Choroid plexus epithelial cell (primary cell): ENCODE data around the gene KIAA1328.

ENCODE experiments used
- DNase-seq: peaks from one replicate; pipeline ENCODE4 v3.0.0-alpha.2; 2010; ENCODE audit warnings: low read depth
- H3K4me3 ChIP-seq: 2 replicates; pipeline ENCODE4 v1.5.1; 2011; ENCODE audit warnings: low read depth, mild to moderate bottlenecking, control low read depth, low read length, moderate library complexity
- TF ChIP-seq, protein P1 (sequence below): conservative IDR thresholded peaks from 2 replicates; pipeline ENCODE4 v1.5.1; 2011; ENCODE audit warnings: low read depth, mild to moderate bottlenecking, control low read depth, inconsistent platforms, low read length, moderate library complexity

The KIAA1328 gene

DNA sequence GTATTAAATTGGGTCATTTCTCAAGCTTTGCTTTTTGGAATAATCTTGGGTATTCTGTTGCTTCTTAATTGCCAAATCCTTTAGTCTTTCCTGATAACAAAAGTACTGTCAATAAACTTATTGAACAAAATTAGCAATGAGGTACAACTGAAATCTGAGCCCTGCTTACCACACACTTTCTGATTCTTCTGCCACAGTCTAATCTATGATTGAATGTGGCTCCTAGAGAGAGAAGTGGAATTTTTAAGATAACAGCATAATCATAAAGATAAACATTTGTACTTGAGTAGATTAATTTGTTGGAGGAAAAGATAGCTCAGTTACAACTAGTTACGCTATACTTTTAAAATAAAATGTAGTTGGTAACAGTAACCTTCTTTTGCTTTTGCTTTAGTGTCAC is 381.9 kb downstream of the KIAA1328 start:
- no peak overlapping the region for H3K4me3 ChIP-seq
- DNase-seq: no peak
- TF ChIP-seq, protein P1, sequence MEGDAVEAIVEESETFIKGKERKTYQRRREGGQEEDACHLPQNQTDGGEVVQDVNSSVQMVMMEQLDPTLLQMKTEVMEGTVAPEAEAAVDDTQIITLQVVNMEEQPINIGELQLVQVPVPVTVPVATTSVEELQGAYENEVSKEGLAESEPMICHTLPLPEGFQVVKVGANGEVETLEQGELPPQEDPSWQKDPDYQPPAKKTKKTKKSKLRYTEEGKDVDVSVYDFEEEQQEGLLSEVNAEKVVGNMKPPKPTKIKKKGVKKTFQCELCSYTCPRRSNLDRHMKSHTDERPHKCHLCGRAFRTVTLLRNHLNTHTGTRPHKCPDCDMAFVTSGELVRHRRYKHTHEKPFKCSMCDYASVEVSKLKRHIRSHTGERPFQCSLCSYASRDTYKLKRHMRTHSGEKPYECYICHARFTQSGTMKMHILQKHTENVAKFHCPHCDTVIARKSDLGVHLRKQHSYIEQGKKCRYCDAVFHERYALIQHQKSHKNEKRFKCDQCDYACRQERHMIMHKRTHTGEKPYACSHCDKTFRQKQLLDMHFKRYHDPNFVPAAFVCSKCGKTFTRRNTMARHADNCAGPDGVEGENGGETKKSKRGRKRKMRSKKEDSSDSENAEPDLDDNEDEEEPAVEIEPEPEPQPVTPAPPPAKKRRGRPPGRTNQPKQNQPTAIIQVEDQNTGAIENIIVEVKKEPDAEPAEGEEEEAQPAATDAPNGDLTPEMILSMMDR: no peak

DNA sequence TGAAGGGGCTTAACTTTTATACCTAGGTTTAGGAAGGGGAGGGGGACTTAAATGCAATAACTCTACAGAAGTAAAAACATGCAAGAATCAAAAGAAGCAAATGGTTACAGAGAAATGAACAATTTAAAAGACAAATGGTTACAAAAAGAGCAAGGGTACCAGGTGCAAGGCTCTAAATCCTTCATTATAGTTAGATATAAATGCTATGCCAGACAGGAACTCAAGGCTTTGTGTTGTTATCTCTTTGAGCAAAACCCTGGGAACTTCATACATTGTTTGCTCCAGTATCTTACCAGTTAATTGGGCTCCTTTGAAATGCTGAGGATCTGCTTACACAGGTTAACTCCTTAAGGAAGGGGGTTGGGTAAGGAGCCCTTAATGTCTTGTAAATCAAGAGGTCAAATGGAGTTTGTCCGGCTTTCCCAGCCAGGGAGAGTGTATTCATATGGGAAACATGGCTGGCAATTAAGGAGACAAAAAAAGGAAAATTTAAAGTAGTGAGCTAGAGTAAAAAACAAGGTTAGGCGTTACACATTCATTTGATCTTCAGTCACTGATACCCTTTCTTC is 389.2 kb downstream of the KIAA1328 start:
- TF ChIP-seq, protein P1: no peak
- H3K4me3 ChIP-seq: no peak overlapping the region
- DNase-seq: no peak

DNA sequence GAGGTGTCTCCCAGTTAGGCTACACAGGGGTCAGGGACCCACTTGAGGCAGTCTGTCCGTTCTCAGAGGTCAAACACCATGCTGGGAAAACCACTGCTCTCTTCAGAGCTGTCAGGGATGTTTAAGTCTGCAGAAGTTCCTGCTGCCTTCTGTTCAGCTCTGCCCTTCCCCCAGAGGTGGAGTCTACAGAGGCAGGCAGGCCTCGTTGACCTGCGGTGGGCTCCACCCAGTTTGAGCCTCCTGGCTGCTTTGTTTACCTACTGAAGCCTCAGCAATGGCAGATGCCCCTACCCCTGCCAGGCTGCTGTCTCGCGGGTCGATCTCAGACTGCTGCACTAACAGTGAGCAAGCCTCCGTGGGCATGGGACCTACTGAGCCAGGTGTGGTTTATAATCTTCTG is 390.3 kb downstream of the KIAA1328 start:
- no peak for DNase-seq
- H3K4me3 ChIP-seq: no peak overlapping the region
- TF ChIP-seq, protein P1: no peak

DNA sequence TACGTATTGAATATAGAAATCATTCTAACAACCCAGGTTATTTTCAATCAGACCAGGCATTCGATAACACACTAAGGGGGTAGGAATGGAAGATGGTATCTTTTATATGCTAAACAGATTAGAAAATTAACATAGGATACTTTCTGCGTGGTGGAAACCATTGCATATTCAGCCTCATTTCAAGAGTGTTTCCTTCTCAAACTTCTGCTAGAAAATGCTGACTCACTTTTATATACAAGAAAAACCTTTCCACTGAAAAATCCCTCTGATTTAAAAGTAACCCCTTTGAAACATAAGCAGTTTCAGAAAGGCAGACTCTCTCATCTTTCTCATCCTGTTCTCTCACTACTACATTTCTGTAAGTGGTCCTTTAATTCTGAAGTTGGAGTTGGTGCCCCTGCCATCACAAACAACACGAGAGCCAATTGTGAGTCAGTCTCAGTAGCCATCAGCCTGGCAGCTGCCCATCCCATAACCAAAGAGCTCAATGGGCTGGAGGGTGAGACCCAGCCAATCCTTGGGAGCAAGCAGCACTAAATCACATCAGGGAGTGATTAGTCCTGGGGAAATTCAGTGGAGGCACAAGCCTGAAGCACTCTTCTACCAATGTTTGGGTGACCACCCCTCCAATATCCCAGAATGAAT is 393.5 kb downstream of the KIAA1328 start:
- no peak for DNase-seq
- TF ChIP-seq, protein P1: no peak
- H3K4me3 ChIP-seq: no peak overlapping the region

DNA sequence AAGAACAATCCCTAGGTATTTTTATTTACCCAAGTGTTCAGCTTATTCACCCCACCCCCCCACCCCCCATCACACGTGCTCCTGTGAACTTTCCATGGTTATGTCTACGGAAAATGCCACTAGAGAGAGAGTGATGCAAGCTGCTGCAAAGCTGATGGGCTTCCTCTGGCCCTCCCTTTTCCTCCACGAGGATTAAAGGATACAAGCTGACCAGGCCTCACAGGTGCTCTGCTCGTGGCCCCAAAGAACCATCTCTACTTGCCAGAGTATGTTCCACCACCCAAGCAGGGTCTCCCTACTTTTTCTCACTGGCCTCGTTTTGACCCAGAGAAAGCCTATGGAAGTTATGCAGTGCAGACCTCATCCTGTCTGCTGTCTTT is 394.1 kb downstream of the KIAA1328 start:
- DNase-seq: no peak
- H3K4me3 ChIP-seq: no peak overlapping the region
- TF ChIP-seq, protein P1: no peak

DNA sequence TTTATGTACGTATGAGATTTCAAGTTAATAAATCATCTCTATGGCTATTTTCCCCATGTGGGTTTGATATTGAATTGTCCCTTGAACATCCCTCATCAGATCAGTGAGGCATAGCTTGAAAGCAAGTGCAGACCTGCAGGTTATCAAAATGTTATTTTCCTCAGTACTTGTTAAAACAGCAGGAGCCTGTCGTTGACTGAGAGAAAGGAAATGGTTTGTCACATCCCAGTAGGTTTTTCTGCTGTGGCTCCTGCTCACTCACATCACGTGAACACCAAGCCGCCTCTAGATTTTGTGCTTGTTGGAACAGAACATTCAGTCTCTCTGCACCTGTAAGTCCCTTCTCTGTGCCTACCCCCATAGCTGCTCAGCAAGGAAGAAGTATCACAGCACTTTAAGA is 396.4 kb downstream of the KIAA1328 start:
- DNase-seq: no peak

DNA sequence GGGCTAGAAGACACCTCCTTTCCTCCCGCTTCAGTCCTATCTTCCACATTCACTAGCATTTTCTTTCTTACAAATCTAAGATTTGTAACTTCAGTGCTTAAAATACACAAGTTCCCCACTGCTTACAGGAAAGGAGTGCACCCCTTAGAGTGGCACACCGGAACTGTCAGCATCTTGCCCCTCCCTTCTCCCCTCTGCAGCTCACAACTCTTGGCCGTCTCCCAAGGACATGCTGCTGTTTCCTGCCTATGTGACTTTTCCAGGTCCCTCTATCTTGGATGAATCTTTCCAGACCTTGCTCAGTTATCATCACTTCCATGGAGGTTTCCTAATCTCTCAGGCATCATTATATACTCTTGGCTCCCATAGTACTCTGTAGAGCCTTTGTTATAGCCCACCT is 401.8 kb downstream of the KIAA1328 start:
- H3K4me3 ChIP-seq: no peak overlapping the region
- TF ChIP-seq, protein P1: no peak
- peak; percentile 16 for DNase-seq

More for the DNA sequence above, 396.4 kb downstream of the KIAA1328 start:
- H3K4me3 ChIP-seq: no peak overlapping the region
- TF ChIP-seq, protein P1: no peak
